Non-pigmented ciliary epithelial cell (primary cell): ENCODE measurements around the gene QRSL1.
"Not testable (repeated sequence)": the region's sequence is repeated elsewhere in the genome, so short reads cannot be mapped to it uniquely, and the experiment has no call there.

ENCODE experiments used
- DNase-seq: peaks from one replicate; pipeline ENCODE4 v3.0.0-alpha.2; 2010; ENCODE audit warnings: low read depth

Gene QRSL1

GRCh38 chr6:106623039-106623438 is 6.3 kb upstream of the QRSL1 start:
- no peak for DNase-seq

- no peak for DNase-seq
Measured at GRCh38 chr6:106626485-106626884, 2.9 kb upstream of the QRSL1 start.

GRCh38 chr6:106627760-106628159 is 1.6 kb upstream of the QRSL1 start:
- not testable (repeated sequence) for DNase-seq

- DNase-seq = no peak
Measured at GRCh38 chr6:106628658-106629102, 698 bp upstream of the QRSL1 start.

- DNase-seq = no peak
Measured at GRCh38 chr6:106629859-106630163, 433 bp downstream of the QRSL1 start.

- no peak for DNase-seq
Measured at GRCh38 chr6:106630366-106630765, 988 bp downstream of the QRSL1 start.

- no peak for DNase-seq
Measured at GRCh38 chr6:106631346-106631745, 2.0 kb downstream of the QRSL1 start.

GRCh38 chr6:106634565-106634964 is 5.2 kb downstream of the QRSL1 start:
- DNase-seq = no peak

GRCh38 chr6:106637051-106637716 is 7.8 kb downstream of the QRSL1 start:
- DNase-seq = no peak

- DNase-seq = no peak
Measured at GRCh38 chr6:106637717-106638341, 8.5 kb downstream of the QRSL1 start.

GRCh38 chr6:106639812-106640211 is 10.4 kb downstream of the QRSL1 start:
- no peak for DNase-seq

- DNase-seq = no peak
Measured at GRCh38 chr6:106642476-106642875, 13.1 kb downstream of the QRSL1 start.

GRCh38 chr6:106643061-106643460 is 13.7 kb downstream of the QRSL1 start:
- no peak for DNase-seq

- DNase-seq = no peak
Measured at GRCh38 chr6:106648651-106649308, 19.4 kb downstream of the QRSL1 start.

GRCh38 chr6:106658469-106658868 is 29.1 kb downstream of the QRSL1 start:
- no peak for DNase-seq

- DNase-seq = no peak
Measured at GRCh38 chr6:106659859-106660258, 30.5 kb downstream of the QRSL1 start.

GRCh38 chr6:106662458-106662857 is 33.1 kb downstream of the QRSL1 start:
- no peak for DNase-seq

- no peak for DNase-seq
Measured at GRCh38 chr6:106666282-106667021, 37.1 kb downstream of the QRSL1 start.

- DNase-seq = no peak
Measured at GRCh38 chr6:106667022-106667402, 37.6 kb downstream of the QRSL1 start.

GRCh38 chr6:106670236-106670635 is 40.9 kb downstream of the QRSL1 start:
- DNase-seq = no peak

- no peak for DNase-seq
Measured at GRCh38 chr6:106671651-106672050, 42.3 kb downstream of the QRSL1 start.

- DNase-seq = no peak
Measured at GRCh38 chr6:106674541-106675229, 45.3 kb downstream of the QRSL1 start.
